HCT116 (cell line): ENCODE results near the gene PARVB. TPM values are rescaled to one million over a fixed set of nuclear protein-coding genes. Genes with fewer than 3 reads are reported as not detected.

Source experiments
- ATAC-seq: fragments of 200-7000 bp; cut with Tn5 transposase; 2 replicates; pipeline ENCODE4 v1.9.1; 2020; ENCODE audit warnings: mild to moderate bottlenecking, moderate library complexity
- BruUV-seq: library from RNA; stranded (reverse); fragments of 400-500 nt; replicated peaks from 2 replicates; lab custom pipeline; 2021; lab: Mats Ljungman, UMichigan
- CTCF ChIA-PET: fragments of 300-600 bp; sonication (Branson Sonifier 250); formaldehyde crosslinking; loops from one replicate; lab custom pipeline; 2021; ENCODE audit warnings: antibody characterized with exemption; lab: Charles Lee
- POLR2A ChIA-PET: fragments of 300-600, 350-600 bp; sonication (Branson Sonifier 250); formaldehyde crosslinking; loops from one replicate; lab custom pipeline; 2021; ENCODE audit warnings: antibody characterized with exemption; lab: Charles Lee
- RAD21 ChIA-PET, 2 experiments: fragments of 300-600 bp; sonication (Branson Sonifier 250); formaldehyde crosslinking; loops; one replicate each; lab custom pipeline; 2023; ENCODE audit warnings: low total read pairs in 2 of 2; ENCODE audit not compliant: uncharacterized antibody in 2 of 2, unreplicated experiment in 2 of 2, low non-redundant PET in 1 of 2; lab: Charles Lee
- DNase-seq: peaks from one replicate; pipeline ENCODE4 v3.0.0-alpha.2; 2010; ENCODE audit warnings: low read depth, low spot score
- H2AFZ ChIP-seq: fragments of 200-600 bp; shearing (Covaris generic), sonication (generic); 2 replicates; pipeline ENCODE4 v1.6.1; 2017; ENCODE audit warnings: low read depth, mixed run types, mixed read lengths, antibody characterized with exemption, low read length; ENCODE audit not compliant: poor library complexity, severe bottlenecking
- H3K27ac ChIP-seq: 2 replicates; pipeline ENCODE4 v1.5.1; 2012; ENCODE audit warnings: low read depth, low read length
- H3K27me3 ChIP-seq: fragments of 200-600 bp; sonication (generic); 2 replicates; pipeline ENCODE4 v1.6.1; 2016; ENCODE audit warnings: mixed run types, low read length, mixed read lengths; ENCODE audit not compliant: insufficient read depth
- H3K36me3 ChIP-seq, 2 experiments: fragments of 200-500 bp in 1 of 2; fragments of 200-600 bp in 1 of 2; sonication (Bioruptor generic) in 1 of 2; sonication (generic) in 1 of 2; 2 replicates each; pipeline versions ENCODE4 v1.5.1 to v1.6.1; 2014 to 2016; ENCODE audit warnings: low read length in 2 of 2, inconsistent platforms in 1 of 2, mixed read lengths in 1 of 2, mixed run types in 1 of 2; ENCODE audit not compliant: insufficient read depth in 2 of 2, control insufficient read depth in 1 of 2
- H3K4me1 ChIP-seq, 2 experiments: fragments of 200-600 bp in 1 of 2; sonication (generic) in 1 of 2; 2 replicates each; pipeline versions ENCODE4 v1.5.1 to v1.6.1; 2012 to 2017; ENCODE audit warnings: low read length in 2 of 2, inconsistent platforms in 1 of 2, mild to moderate bottlenecking in 1 of 2, mixed read lengths in 1 of 2, mixed run types in 1 of 2, moderate library complexity in 1 of 2; ENCODE audit not compliant: insufficient read depth in 2 of 2, control insufficient read depth in 1 of 2
- H3K4me2 ChIP-seq: fragments of 200-600 bp; sonication (generic); 2 replicates; pipeline ENCODE4 v1.6.1; 2017; ENCODE audit warnings: mixed run types, low read length, mixed read lengths
- H3K4me3 ChIP-seq, 2 experiments: fragments of 200-600 bp in 1 of 2; sonication (generic) in 1 of 2; replicated peaks in 1 of 2; 2 replicates each; pipeline ENCODE4 v1.5.1; 2011 to 2016; ENCODE audit warnings: low read length in 2 of 2, control low read depth in 1 of 2, low read depth in 1 of 2, mild to moderate bottlenecking in 1 of 2, mixed read lengths in 1 of 2, mixed run types in 1 of 2
- H3K79me2 ChIP-seq: fragments of 200-600 bp; sonication (generic); 2 replicates; pipeline ENCODE4 v1.6.1; 2017; ENCODE audit warnings: mild to moderate bottlenecking, mixed run types, low read length, moderate library complexity, mixed read lengths; ENCODE audit not compliant: insufficient read depth
- H3K9ac ChIP-seq: fragments of 200-600 bp; sonication (generic); 2 replicates; pipeline ENCODE4 v1.6.1; 2016; ENCODE audit warnings: low read length, mixed read lengths
- H3K9me2 ChIP-seq: fragments of 200-600 bp; sonication (generic), shearing (Covaris generic); 2 replicates; pipeline ENCODE4 v1.6.1; 2017; ENCODE audit warnings: mixed run types, mild to moderate bottlenecking, moderate library complexity; ENCODE audit not compliant: insufficient read depth
- H3K9me3 ChIP-seq, 2 experiments: fragments of 200-500 bp in 1 of 2; fragments of 200-600 bp in 1 of 2; sonication (Bioruptor generic) in 1 of 2; sonication (generic) in 1 of 2; 2 replicates each; pipeline ENCODE4 v1.6.1; 2014 to 2017; ENCODE audit warnings: low read length in 2 of 2, mixed read lengths in 2 of 2, inconsistent platforms in 1 of 2, low read depth in 1 of 2, mild to moderate bottlenecking in 1 of 2, mixed run types in 1 of 2, moderate library complexity in 1 of 2; ENCODE audit not compliant: control insufficient read depth in 1 of 2, insufficient read depth in 1 of 2
- H4K20me1 ChIP-seq: fragments of 200-600 bp; sonication (generic), shearing (Covaris generic); 2 replicates; pipeline ENCODE4 v1.6.1; 2017; ENCODE audit warnings: mixed run types, mild to moderate bottlenecking, moderate library complexity; ENCODE audit not compliant: insufficient read depth
- ATF3 ChIP-seq: IDR thresholded peaks from 2 replicates; pipeline ENCODE4 v1.6.1; 2012
- CEBPB ChIP-seq: IDR thresholded peaks from 2 replicates; pipeline ENCODE4 v1.6.1; 2012; ENCODE audit warnings: low read depth
- EGR1 ChIP-seq: IDR thresholded peaks from 2 replicates; pipeline ENCODE4 v1.6.1; 2012; ENCODE audit warnings: low read depth
- EZH2 ChIP-seq: fragments of 200-600 bp; sonication (generic); IDR thresholded peaks from 2 replicates; pipeline ENCODE4 v1.6.1; 2017; ENCODE audit warnings: antibody characterized with exemption, mixed run types
- EZH2phosphoT487 ChIP-seq: fragments of 200-600 bp; IDR thresholded peaks from 2 replicates; pipeline ENCODE4 v1.6.1; 2018; ENCODE audit warnings: antibody characterized with exemption, borderline replicate concordance
- FOSL1 ChIP-seq: IDR thresholded peaks from 2 replicates; pipeline ENCODE4 v1.6.1; 2012; ENCODE audit warnings: low read depth
- RAD21 ChIP-seq: IDR thresholded peaks from 2 replicates; pipeline ENCODE4 v1.6.1; 2012; ENCODE audit warnings: low read depth, mild to moderate bottlenecking
- SIN3A ChIP-seq: IDR thresholded peaks from 2 replicates; pipeline ENCODE4 v1.6.1; 2012; ENCODE audit warnings: low read depth
- SRF ChIP-seq: IDR thresholded peaks from 2 replicates; pipeline ENCODE4 v1.6.1; 2012; ENCODE audit warnings: low read depth
- TCF7L2 ChIP-seq: IDR thresholded peaks from 2 replicates; pipeline ENCODE4 v1.7.0; 2011; ENCODE audit warnings: borderline replicate concordance, inconsistent platforms; ENCODE audit not compliant: insufficient read depth, insufficient read length; ENCODE audit errors: extremely low read depth
- ZBTB33 ChIP-seq: IDR thresholded peaks from 2 replicates; pipeline ENCODE4 v1.6.1; 2011; ENCODE audit warnings: mild to moderate bottlenecking, low read length, moderate library complexity; ENCODE audit not compliant: insufficient replicate concordance; ENCODE audit errors: extremely low read depth
- ZFX ChIP-seq: fragments of 450-650 bp; IDR thresholded peaks from 2 replicates; pipeline ENCODE4 v1.6.1; 2017
- intact Hi-C: fragments of 100-400 bp; cut with micrococcal nuclease; formaldehyde crosslinking; loops from 2 replicates; pipeline ENCODE4 v1.10.0; 2022
- total RNA-seq: library from RNA; stranded (reverse); gene quantifications from one replicate; pipeline ENCODE4 v1.2.1, GENCODE V29; 2021; ENCODE audit not compliant: unreplicated experiment

Gene PARVB
- total RNA-seq, 1 experiment from 2014 or later, result 21.4 TPM

- no TSS peak for BruUV-seq
- Histone ChIP-seq H3K9me2 (no peaks in the 10 kb centered on the region), H3K9ac (no peak overlapping the region), H3K4me1 (no peaks in the 10 kb centered on the region), H3K36me3 (no peaks in the 10 kb centered on the region), H3K4me3 (no peak overlapping the region), H3K27ac (no peak overlapping the region), H3K4me2 (no peak overlapping the region), H2AFZ (no peak overlapping the region), H4K20me1 (no peaks in the 10 kb centered on the region), H3K9me3 (no peaks in the 10 kb centered on the region), H3K27me3 (no peaks in the 10 kb centered on the region), H3K79me2 (no peaks in the 10 kb centered on the region)
- ChIA-PET CTCF (no interaction called here), RAD21 (no interaction called here), POLR2A (no interaction called here)
- TF ChIP-seq RAD21, result no peak
- no peak for TF ChIP-seq FOSL1
- TF ChIP-seq SRF, result no peak
- no peak for TF ChIP-seq ZBTB33
- TF ChIP-seq EZH2, result no peak
- TF ChIP-seq TCF7L2, result no peak
- TF ChIP-seq EZH2phosphoT487, result no peak
- no peak for TF ChIP-seq SIN3A
- no peak for TF ChIP-seq CEBPB
- TF ChIP-seq EGR1, result no peak
- TF ChIP-seq ZFX, result no peak
- no peak for TF ChIP-seq ATF3
- no peak for DNase-seq
- intact Hi-C loops, result no loop called here
- no peak for ATAC-seq
Observed at GRCh38 chr22:44117746-44118145, 93.6 kb downstream of the PARVB start.
